Epithelial cell of esophagus (primary cell): ENCODE data around the gene KLHL33.
"Not testable (repeated sequence)": the region's sequence is repeated elsewhere in the genome, so short reads cannot be mapped to it uniquely, and the experiment has no call there.

ENCODE experiments used
- DNase-seq: peaks from one replicate; pipeline ENCODE4 v3.0.0; 2010; ENCODE audit warnings: low read depth
- H3K4me3 ChIP-seq: 2 replicates; pipeline ENCODE4 v1.5.1; 2011; ENCODE audit warnings: mild to moderate bottlenecking, low read length, control low read depth
- TF ChIP-seq, protein P1 (sequence below): IDR thresholded peaks from 2 replicates; pipeline ENCODE4 v1.5.1; 2011; ENCODE audit warnings: low read depth, mild to moderate bottlenecking, low read length, control low read depth, inconsistent platforms; ENCODE audit not compliant: insufficient read depth; ENCODE audit errors: missing control alignments

KLHL33 gene

GRCh38 chr14:20458031-20458789 is 22.2 kb upstream of the KLHL33 start:
- TF ChIP-seq, protein P1, sequence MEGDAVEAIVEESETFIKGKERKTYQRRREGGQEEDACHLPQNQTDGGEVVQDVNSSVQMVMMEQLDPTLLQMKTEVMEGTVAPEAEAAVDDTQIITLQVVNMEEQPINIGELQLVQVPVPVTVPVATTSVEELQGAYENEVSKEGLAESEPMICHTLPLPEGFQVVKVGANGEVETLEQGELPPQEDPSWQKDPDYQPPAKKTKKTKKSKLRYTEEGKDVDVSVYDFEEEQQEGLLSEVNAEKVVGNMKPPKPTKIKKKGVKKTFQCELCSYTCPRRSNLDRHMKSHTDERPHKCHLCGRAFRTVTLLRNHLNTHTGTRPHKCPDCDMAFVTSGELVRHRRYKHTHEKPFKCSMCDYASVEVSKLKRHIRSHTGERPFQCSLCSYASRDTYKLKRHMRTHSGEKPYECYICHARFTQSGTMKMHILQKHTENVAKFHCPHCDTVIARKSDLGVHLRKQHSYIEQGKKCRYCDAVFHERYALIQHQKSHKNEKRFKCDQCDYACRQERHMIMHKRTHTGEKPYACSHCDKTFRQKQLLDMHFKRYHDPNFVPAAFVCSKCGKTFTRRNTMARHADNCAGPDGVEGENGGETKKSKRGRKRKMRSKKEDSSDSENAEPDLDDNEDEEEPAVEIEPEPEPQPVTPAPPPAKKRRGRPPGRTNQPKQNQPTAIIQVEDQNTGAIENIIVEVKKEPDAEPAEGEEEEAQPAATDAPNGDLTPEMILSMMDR: no peak
- H3K4me3 ChIP-seq: no peak overlapping the region
- DNase-seq: no peak

DNA sequence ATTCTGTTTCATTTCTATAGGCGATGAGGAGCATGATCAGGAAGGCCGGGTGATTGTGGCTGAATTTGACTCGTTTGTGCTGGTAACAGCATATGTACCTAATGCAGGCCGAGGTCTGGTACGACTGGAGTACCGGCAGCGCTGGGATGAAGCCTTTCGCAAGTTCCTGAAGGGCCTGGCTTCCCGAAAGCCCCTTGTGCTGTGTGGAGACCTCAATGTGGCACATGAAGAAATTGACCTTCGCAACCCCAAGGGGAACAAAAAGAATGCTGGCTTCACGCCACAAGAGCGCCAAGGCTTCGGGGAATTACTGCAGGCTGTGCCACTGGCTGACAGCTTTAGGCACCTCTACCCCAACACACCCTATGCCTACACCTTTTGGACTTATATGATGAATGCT is 21.0 kb upstream of the KLHL33 start:
- TF ChIP-seq, protein P1: no peak
- H3K4me3 ChIP-seq: no peak overlapping the region
- no peak for DNase-seq

DNA sequence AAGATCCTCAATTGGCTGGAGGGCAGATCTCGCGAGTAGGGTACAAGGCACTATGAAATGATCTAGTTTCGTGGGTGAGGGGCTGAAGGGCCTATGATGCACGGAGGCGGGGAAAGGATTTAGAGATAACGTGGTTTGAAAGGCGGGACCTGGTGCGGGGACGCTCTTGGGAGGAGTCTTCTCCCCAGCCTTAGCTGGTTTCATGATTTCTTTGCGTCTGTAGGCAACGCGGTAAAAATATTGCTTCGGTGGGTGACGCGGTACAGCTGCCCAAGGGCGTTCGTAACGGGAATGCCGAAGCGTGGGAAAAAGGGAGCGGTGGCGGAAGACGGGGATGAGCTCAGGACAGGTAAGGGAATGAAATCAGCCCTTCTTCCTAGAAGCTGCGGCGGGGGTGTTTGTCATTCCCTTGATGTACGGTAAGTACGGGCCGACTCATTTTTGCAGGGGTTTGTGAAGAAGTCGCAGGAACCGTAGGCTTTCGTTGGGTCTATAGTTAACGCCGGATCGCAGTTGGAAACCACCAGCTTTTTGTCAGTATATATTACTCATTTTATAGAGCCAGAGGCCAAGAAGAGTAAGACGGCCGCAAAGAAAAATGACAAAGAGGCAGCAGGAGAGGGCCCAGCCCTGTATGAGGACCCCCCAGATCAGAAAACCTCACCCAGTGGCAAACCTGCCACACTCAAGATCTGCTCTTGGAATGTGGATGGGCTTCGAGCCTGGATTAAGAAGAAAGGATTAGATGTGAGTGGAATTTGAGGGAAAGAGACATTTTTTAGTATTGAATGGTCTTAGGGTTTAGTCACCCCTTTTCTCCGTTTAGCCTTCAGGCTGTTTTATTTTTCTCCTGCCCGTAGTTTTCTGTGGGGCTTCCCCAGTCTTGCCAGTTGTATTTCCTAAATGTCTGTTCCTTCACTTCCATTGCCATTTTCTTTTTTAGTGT is 19.7 kb upstream of the KLHL33 start:
- peak overlapping the region; percentile 96 for H3K4me3 ChIP-seq
- TF ChIP-seq, protein P1: no peak
- peak; percentile 91 for DNase-seq

GRCh38 chr14:20454516-20455354 is 18.8 kb upstream of the KLHL33 start, which contains the start of the genes APEX1 and OSGEP:
Gene APEX1, plus strand, starts transcription at chr14:20455226. Its CDS starts 420 bp downstream, at chr14:20455646.
Gene OSGEP, minus strand, starts transcription at chr14:20454812. Its CDS starts 129 bp downstream, at chr14:20454683.
- DNase-seq: peak; percentile 99
- TF ChIP-seq, protein P1: no peak
- peak within 1 kb of the TSS; percentile 96 for H3K4me3 ChIP-seq

DNA sequence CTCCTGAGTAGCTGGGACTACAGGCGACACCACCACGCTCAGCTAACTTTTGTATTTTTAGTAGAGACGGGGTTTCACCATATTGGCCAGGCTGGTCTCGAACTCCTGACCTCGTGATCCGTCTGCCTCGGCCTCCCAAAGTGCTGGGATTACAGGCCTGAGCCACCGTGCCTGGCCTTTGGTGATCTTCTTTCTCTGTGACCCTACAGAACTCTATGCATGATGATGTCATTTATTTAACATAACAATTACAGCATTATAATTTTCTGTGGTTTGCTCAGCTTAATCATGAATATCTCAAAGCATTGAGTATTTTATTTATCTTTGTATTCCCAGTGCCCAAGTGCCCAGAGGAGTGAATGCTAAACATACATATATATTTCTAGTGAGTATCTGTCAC is 16.9 kb upstream of the KLHL33 start:
- DNase-seq, H3K4me3 ChIP-seq: not testable (repeated sequence)

- H3K4me3 ChIP-seq: no peak overlapping the region
- TF ChIP-seq, protein P1: no peak
- no peak for DNase-seq
Observed at GRCh38 chr14:20446889-20447288, 10.9 kb upstream of the KLHL33 start.

- DNase-seq, H3K4me3 ChIP-seq: not testable (repeated sequence)
Observed at GRCh38 chr14:20443650-20444049, 7.7 kb upstream of the KLHL33 start.
